C4-2B (cell line): ENCODE data around the gene BRINP1.

ENCODE experiments used
- CTCF ChIP-seq: fragments of 450-650 bp; conservative IDR thresholded peaks from 2 replicates; pipeline ENCODE4 v1.5.1; 2017; ENCODE audit warnings: mild to moderate bottlenecking
- ZFX ChIP-seq: fragments of 450-650 bp; IDR thresholded peaks from 2 replicates; pipeline ENCODE4 v1.6.1; 2017

GRCh38 chr9:119177196-119177595, 192.0 kb downstream of the BRINP1 start:
- TF ChIP-seq CTCF (no peak), ZFX (no peak)
